ENCODE measurements around the gene GJD3. TPM values are rescaled to one million over a fixed set of nuclear protein-coding genes. Genes with fewer than 3 reads are reported as not detected.
A peak's percentile ranks its signal among the peaks of the same experiment; 100 is the strongest.

The GJD3 gene
- total RNA-seq, 1 donor from 2014 or later, result 0.31 TPM

DNA sequence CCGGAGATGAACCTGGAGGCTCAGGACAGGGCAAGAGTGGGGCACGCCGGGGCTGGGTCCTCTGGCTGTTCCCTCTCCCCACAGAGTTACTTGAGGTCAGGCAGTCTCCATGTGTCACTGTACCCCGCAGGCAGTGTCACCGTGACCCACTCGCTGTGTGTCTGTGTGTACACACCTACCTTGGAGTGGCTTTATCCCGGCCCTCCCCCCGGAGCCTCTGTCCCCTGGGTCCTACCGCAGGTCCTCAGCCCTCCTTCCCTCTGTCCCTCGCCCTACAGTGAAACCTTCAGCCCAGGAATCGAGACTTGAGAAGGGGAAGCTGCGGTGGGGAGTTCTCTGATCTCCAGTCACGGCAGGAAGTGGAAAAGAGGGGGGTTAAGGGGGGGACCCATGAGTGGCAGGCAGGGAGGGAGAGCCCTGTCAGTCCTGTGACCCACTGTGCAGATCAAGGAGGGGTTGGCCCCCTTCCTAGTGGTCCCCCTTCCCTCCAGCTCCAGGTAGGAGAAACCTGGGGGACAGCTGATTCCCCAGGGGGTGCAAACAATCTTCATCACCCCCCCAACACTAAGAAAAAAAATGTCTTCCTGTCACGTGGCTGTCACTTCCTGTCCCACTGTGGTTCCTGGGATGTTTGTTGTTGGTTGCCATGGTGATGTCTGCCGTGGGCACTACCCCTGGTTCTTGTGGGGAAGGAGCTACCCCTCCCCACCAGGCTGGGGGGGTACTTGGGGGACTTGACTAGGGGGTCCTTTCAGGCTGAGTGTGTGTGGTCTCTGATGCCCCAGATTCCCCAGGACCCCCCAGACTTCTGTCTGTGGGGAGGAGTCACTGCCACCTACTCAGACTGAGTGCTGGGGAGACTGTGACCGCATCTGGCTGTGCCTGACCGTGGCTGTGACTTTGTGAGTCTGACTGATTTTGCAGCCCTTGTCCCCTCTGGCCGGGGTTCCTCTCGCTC lies 41.9 kb downstream of the GJD3 start:
- no peak for DNase-seq

DNA sequence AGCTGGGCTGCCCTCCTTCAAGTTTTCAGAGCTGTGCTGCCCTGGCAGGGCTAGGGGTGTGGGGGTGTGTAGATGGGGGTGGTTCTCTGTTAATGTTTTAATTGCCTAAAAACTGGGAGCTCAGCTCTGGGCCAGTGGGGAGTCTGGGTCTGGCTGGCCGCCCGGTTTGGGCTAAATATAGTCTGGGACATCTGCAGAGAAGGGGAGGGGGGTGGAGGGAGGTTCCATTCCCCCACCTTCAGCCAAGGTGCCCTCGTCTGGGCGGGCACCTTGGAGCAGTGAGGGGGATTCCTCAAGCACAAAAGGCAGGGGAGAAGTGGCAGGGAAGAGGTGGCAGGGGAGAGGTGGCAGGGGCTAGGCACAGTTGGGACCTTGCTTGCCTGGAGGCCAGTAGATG lies 42.6 kb downstream of the GJD3 start:
- no peak for DNase-seq

- no peak for DNase-seq
Measured at GRCh38 chr17:40321524-40321929, 43.0 kb downstream of the GJD3 start.

- DNase-seq, result peak; percentile 50
Measured at GRCh38 chr17:40320756-40321523, 43.6 kb downstream of the GJD3 start.

GRCh38 chr17:40319651-40320540 lies 44.6 kb downstream of the GJD3 start:
- DNase-seq, result no peak

- no peak for DNase-seq
Measured at GRCh38 chr17:40318830-40319391, 45.6 kb downstream of the GJD3 start.

DNA sequence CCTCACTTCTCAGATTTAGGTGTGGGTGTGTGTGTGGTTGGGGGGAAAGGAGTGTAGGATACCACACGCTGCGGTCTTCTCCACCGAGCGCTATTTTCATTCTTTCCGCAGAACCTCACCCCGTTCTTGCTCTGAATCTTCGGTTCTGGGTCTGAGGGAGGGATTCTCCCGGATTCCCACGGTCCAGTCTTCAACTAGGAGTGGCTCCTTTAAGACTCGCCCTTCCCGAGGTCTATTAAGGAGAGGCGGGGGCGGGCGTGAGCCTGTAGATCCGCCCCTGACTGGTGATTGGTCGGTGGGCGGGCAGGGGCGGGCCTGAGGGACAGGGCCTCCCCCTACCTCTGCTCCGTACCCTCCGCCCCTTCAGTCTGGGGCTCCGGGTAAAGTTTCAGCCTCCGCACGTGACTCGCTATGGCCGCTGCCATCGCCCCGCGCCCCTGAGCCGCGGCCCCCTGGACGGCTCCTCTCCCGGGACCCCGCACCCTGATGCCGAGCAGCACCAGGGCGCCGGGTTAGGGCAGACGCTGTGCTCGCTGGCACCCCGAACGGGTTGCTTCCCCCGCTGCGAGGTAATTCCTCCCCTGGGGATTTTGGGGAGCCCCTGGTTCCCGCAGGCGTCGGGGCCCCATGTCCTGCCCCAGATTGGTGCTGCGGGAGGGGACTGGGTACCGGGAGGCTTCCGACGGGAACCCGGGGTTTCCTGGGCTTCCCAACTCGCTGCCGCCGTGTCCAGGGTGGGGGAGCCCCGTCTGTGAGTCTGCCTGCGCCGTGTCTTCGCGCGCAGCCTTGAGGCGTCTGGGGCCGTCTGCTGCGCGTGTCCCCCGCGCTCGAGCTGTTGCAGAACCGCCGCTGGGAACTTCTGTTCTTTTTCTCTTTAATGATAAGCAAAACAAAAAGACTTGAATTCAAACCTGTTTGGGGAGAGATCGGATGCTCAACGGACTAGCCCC lies 46.4 kb downstream of the GJD3 start:
- peak; percentile 91 for DNase-seq

- no peak for DNase-seq
Measured at GRCh38 chr17:40317345-40317873, 47.1 kb downstream of the GJD3 start.

DNA sequence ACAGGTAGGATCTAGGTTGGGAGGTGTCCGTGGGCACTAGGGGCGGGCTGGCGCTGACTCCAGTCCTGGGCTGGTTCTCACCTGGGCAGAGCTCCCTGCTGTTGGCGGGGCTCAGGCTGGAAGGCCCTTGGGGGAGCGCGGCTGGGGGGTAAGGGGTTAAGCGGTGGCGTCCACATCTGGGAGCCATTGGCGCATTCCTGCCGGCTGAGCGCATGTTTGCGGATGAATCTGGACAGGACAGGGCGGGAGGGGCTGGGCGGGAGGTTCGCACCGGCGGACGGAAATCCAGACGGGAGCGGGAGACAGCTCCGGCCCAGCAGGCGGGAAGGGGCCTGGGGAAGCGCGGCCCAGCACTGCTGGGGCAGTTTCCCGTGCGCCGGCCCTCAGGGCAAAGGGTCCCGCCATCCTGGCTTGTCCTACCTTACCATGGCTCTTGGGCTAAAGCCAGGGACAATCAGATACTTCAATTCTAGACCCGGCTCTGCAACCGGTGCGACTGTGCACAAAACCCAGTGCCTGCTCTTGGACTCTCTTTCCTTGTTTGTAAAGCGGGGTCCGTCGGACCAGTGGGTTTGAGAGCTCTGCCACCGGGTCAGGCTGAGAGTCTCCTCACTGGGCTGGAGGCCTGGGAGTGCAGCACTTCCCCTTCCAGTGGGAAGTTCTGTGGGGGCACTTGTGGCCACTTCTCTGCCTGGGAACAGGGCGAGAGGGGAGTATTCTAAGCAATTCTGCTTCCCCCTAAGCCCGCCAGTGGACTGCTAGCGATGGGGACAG lies 47.8 kb downstream of the GJD3 start:
- DNase-seq, result no peak

- DNase-seq, result no peak
Measured at GRCh38 chr17:40315678-40316570, 48.6 kb downstream of the GJD3 start.

GRCh38 chr17:40315206-40315605 lies 49.3 kb downstream of the GJD3 start:
- no peak for DNase-seq

DNA sequence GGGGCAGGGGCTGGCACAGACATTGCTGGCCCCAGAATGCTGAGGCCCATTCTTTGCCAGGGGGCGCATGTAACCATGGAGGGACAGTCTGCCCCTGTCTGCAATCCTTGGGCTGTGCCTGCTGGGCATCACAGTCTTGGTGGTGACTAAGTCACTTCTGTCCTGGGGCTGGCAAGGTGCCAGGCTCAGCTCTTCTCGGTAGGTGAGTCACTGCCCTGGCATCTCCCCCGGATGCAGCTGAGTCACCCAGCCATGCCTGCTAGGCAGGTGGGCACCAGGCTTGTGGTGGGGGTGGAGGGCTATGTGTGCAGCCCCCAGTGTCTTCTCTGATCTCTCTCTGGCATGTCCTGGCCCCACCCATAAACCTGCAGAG lies 50.0 kb downstream of the GJD3 start:
- peak; percentile 78 for DNase-seq

DNA sequence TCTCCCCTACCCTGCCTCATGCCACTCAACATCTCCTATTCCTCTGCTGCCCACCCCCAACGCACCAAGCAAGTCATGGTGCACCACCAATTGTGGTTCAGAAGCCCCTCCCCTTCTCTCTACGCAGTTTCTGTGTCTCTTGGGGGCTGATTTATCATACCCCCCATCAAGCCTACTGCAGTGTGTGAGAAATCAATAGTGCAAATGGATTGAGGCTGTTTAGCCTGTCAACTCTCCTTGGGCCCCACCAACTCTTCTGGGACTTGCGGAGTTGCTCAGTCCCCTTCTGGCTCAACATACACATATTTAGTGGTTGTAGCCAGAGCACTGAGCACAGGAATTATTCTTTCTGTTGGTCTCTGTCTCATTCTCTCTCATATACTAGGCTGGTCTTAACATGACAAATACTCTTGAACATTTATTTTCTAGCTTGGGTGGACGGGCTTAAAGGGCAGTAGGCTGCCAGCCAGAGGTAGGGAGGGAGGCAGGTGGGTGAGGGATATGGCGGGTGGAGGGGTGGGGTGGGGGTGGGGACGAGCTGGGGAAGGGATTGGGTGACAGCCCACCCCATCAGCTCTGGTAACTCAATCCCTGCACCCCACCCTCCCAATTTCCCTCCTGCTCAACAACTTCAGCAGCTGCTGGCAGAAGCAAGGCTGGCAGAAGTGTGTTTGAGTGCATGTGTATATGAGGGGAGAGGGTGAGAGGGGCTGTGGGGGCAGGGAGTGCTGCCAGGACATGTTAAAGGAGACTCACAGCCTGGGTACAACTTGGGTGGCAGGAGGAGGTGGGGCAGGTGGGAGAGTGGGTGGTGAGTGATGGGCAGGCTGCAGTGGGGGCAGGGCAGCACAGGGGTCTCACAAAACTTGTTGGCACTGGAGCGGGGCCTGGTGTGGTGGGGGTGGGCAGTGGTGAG lies 50.6 kb downstream of the GJD3 start:
- no peak for DNase-seq

All from occipital lobe (tissue), 2 donors.